H9 (cell line): ENCODE data around the gene RIPK4. TPM values are rescaled to one million over a fixed set of nuclear protein-coding genes. Genes with fewer than 3 reads are reported as not detected.

Experiments
- DNase-seq: peaks from one replicate; pipeline ENCODE4 v3.0.0-alpha.2; 2017
- H2AFZ ChIP-seq: one replicate; pipeline ENCODE4 v1.6.1; 2013; ENCODE audit warnings: mild to moderate bottlenecking, low read length, control low read depth, moderate library complexity
- H2AK5ac ChIP-seq: 2 replicates; pipeline ENCODE4 v1.6.1; 2013; ENCODE audit warnings: low read length, control low read depth, mixed read lengths; ENCODE audit not compliant: insufficient read length
- H2BK120ac ChIP-seq: one replicate; pipeline ENCODE4 v1.6.1; 2013; ENCODE audit warnings: low read depth, mild to moderate bottlenecking, low read length, control low read depth, inconsistent platforms; ENCODE audit not compliant: poor library complexity, severe bottlenecking
- H2BK12ac ChIP-seq: 2 replicates; pipeline ENCODE4 v1.6.1; 2013; ENCODE audit warnings: low read length, control low read depth, mixed read lengths, low read depth; ENCODE audit not compliant: insufficient read length
- H2BK15ac ChIP-seq: 2 replicates; pipeline ENCODE4 v1.6.1; 2013; ENCODE audit warnings: low read depth, low read length, control low read depth
- H2BK20ac ChIP-seq: one replicate; pipeline ENCODE4 v1.6.1; 2013; ENCODE audit warnings: low read depth, mild to moderate bottlenecking, low read length, control low read depth, inconsistent platforms; ENCODE audit not compliant: poor library complexity, severe bottlenecking
- H2BK5ac ChIP-seq: 2 replicates; pipeline ENCODE4 v1.6.1; 2013; ENCODE audit warnings: low read length, control low read depth, mixed read lengths; ENCODE audit not compliant: insufficient read length
- H3K14ac ChIP-seq: 2 replicates; pipeline ENCODE4 v1.6.1; 2013; ENCODE audit warnings: low read length, control low read depth; ENCODE audit not compliant: insufficient read depth
- H3K18ac ChIP-seq: 2 replicates; pipeline ENCODE4 v1.6.1; 2013; ENCODE audit warnings: low read depth, mild to moderate bottlenecking, mixed read lengths, low read length, control low read depth; ENCODE audit not compliant: insufficient read length
- H3K23ac ChIP-seq: 2 replicates; pipeline ENCODE4 v1.6.1; 2013; ENCODE audit warnings: low read length, control low read depth, mixed read lengths, low read depth; ENCODE audit not compliant: insufficient read length
- H3K23me2 ChIP-seq: 2 replicates; pipeline ENCODE4 v1.6.1; 2013; ENCODE audit warnings: low read depth, mild to moderate bottlenecking, mixed read lengths, low read length, control low read depth; ENCODE audit not compliant: insufficient read length, poor library complexity, severe bottlenecking
- H3K27ac ChIP-seq: 2 replicates; pipeline ENCODE4 v1.5.1; 2013; ENCODE audit warnings: low read length, control low read depth, mixed read lengths, low read depth; ENCODE audit not compliant: insufficient read length
- H3K27me3 ChIP-seq: 2 replicates; pipeline ENCODE4 v1.6.1; 2013; ENCODE audit warnings: low read length, control low read depth, inconsistent platforms; ENCODE audit not compliant: insufficient read depth
- H3K4ac ChIP-seq: 2 replicates; pipeline ENCODE4 v1.6.1; 2013; ENCODE audit warnings: low read depth, mild to moderate bottlenecking, control low read depth, inconsistent platforms, low read length, moderate library complexity
- H3K4me1 ChIP-seq: 2 replicates; pipeline ENCODE4 v1.6.1; 2013; ENCODE audit warnings: low read length, control low read depth, inconsistent platforms; ENCODE audit not compliant: insufficient read depth
- H3K4me2 ChIP-seq: 2 replicates; pipeline ENCODE4 v1.6.1; 2013; ENCODE audit warnings: low read length, control low read depth, mixed read lengths; ENCODE audit not compliant: insufficient read length, insufficient read depth
- H3K56ac ChIP-seq: 2 replicates; pipeline ENCODE4 v1.6.1; 2013; ENCODE audit warnings: low read depth, mild to moderate bottlenecking, mixed read lengths, low read length, control low read depth; ENCODE audit not compliant: insufficient read length
- H3K79me1 ChIP-seq: 2 replicates; pipeline ENCODE4 v1.6.1; 2013; ENCODE audit warnings: low read depth, mild to moderate bottlenecking, moderate library complexity, low read length, control low read depth, inconsistent platforms; ENCODE audit not compliant: insufficient read depth, poor library complexity, severe bottlenecking
- H3K79me2 ChIP-seq: 2 replicates; pipeline ENCODE4 v1.6.1; 2013; ENCODE audit warnings: low read length, control low read depth, inconsistent platforms; ENCODE audit not compliant: insufficient read depth
- H3K9ac ChIP-seq: 2 replicates; pipeline ENCODE4 v1.6.1; 2013; ENCODE audit warnings: low read length, control low read depth, mixed read lengths; ENCODE audit not compliant: insufficient read length; ENCODE audit errors: extremely low read depth
- H3K9me3 ChIP-seq: one replicate; pipeline ENCODE4 v1.6.1; 2013; ENCODE audit warnings: low read depth, low read length, inconsistent platforms; ENCODE audit not compliant: control insufficient read depth
- H3T11ph ChIP-seq: one replicate; pipeline ENCODE4 v1.6.1; 2013; ENCODE audit warnings: mild to moderate bottlenecking, low read length, control low read depth, inconsistent platforms
- H4K20me1 ChIP-seq: one replicate; pipeline ENCODE4 v1.6.1; 2013; ENCODE audit not compliant: control insufficient read depth, insufficient read length, insufficient read depth
- H4K5ac ChIP-seq: 2 replicates; pipeline ENCODE4 v1.6.1; 2013; ENCODE audit warnings: low read depth, mild to moderate bottlenecking, mixed read lengths, low read length, control low read depth; ENCODE audit not compliant: insufficient read length
- H4K8ac ChIP-seq: replicated peaks from 2 replicates; pipeline ENCODE4 v1.6.1; 2013; ENCODE audit warnings: low read length, control low read depth, mixed read lengths, low read depth; ENCODE audit not compliant: insufficient read length
- H4K91ac ChIP-seq: 2 replicates; pipeline ENCODE4 v1.6.1; 2013; ENCODE audit warnings: low read depth, mild to moderate bottlenecking, moderate library complexity, mixed read lengths, low read length, control low read depth; ENCODE audit not compliant: insufficient read length
- H3K27ac Mint-ChIP-seq, 3 experiments: 2 replicates in 2 of 3; 3 replicates in 1 of 3; pipeline ENCODE4 v1.8.0; 2020 to 2021; ENCODE audit warnings: mixed read lengths in 3 of 3, mild to moderate bottlenecking in 1 of 3, moderate library complexity in 1 of 3
- H3K27me3 Mint-ChIP-seq: 2 replicates; pipeline ENCODE4 v1.8.0; 2021; ENCODE audit warnings: low read depth, mild to moderate bottlenecking, moderate library complexity, mixed read lengths
- H3K36me3 Mint-ChIP-seq, 3 experiments: 2 replicates in 2 of 3; 3 replicates in 1 of 3; pipeline ENCODE4 v1.8.0; 2020 to 2021; ENCODE audit warnings: low read depth in 3 of 3, mixed read lengths in 3 of 3; ENCODE audit not compliant: insufficient read depth in 1 of 3
- H3K4me1 Mint-ChIP-seq, 2 experiments: 2 replicates each; pipeline ENCODE4 v1.8.0; 2020; ENCODE audit warnings: mixed read lengths in 2 of 2
- H3K4me3 Mint-ChIP-seq, 2 experiments: 2 replicates in 1 of 2; 3 replicates in 1 of 2; pipeline ENCODE4 v1.8.0; 2020 to 2021; ENCODE audit warnings: mild to moderate bottlenecking in 2 of 2, mixed read lengths in 2 of 2, moderate library complexity in 1 of 2
- H3K9me3 Mint-ChIP-seq, 2 experiments: 2 replicates in 1 of 2; 3 replicates in 1 of 2; pipeline ENCODE4 v1.8.0; 2020; ENCODE audit warnings: mild to moderate bottlenecking in 2 of 2, mixed read lengths in 2 of 2, moderate library complexity in 1 of 2
- CTCF ChIP-seq: fragments of 200-600 bp; sonication (generic); conservative IDR thresholded peaks from 3 replicates; pipeline ENCODE4 v1.8.0; 2021; ENCODE audit warnings: antibody characterized with exemption, mild to moderate bottlenecking
- WGBS: extraction: QIAGEN DNeasy Blood & Tissue Kit; methylation state at CpG from one replicate; pipeline ENCODE4 v1.1.7; 2013; ENCODE audit warnings: missing lambda C conversion rate, low lambda C conversion rate, mixed read lengths; ENCODE audit not compliant: insufficient read length; ENCODE audit errors: extremely low coverage; 5-methylcytosine and 5-hydroxymethylcytosine counted together
- total RNA-seq: library from RNA; stranded (reverse); gene quantifications from 2 replicates; pipeline ENCODE4 v1.2.1, GENCODE V29; 2021

Gene RIPK4
- total RNA-seq, 1 experiment from 2014 or later, result 2.9 TPM

- Histone ChIP-seq H3K56ac (no peak overlapping the region), H4K20me1 (no peaks in the 10 kb centered on the region), H3K79me1 (no peaks in the 10 kb centered on the region), H3K9me3 (no peaks in the 10 kb centered on the region), H4K5ac (no peak overlapping the region), H3K79me2 (no peaks in the 10 kb centered on the region), H2BK12ac (no peak overlapping the region), H2BK120ac (no peak overlapping the region), H4K8ac (no peak overlapping the region), H3K23me2 (no peaks in the 10 kb centered on the region), H3K4ac (no peak overlapping the region), H3K4me2 (no peak overlapping the region), H2AK5ac (no peak overlapping the region), H4K91ac (no peak overlapping the region), H3K9ac (no peak overlapping the region), H3K27me3 (no peaks in the 10 kb centered on the region; the same call in 1 of the 2 replicates), H3K27ac (no peak overlapping the region), H2AFZ (no peak overlapping the region), H3T11ph (no peak overlapping the region), H3K18ac (no peak overlapping the region), H2BK15ac (no peak overlapping the region), H2BK5ac (no peak overlapping the region), H3K23ac (no peak overlapping the region), H3K4me1 (peaks cover 11% of the 10 kb centered on the region; the same call in 1 of the 2 replicates), H3K14ac (no peak overlapping the region), H2BK20ac (no peak overlapping the region)
- Mint-ChIP-seq H3K9me3 (no peaks in the 10 kb centered on the region; a peak in 2 of 5 replicates), H3K27me3 (no peaks in the 10 kb centered on the region; the same call in 1 of the 2 replicates), H3K27ac (no peak overlapping the region), H3K4me3 (no peak overlapping the region), H3K4me1 (peaks cover 41 to 56% of the 10 kb centered on the region in 2 experiments), H3K36me3 (peaks cover 0 to 4% (median 1%) of the 10 kb centered on the region in 3 experiments; a peak in 4 of 7 replicates)
- WGBS, result no CpG with 5 or more reads among the region's 7 CpGs
- DNase-seq, result no peak
- TF ChIP-seq CTCF, result no peak
Observed at GRCh38 chr21:41750051-41750450, 16.8 kb downstream of the RIPK4 start.
